Glomerular visceral epithelial cell (primary cell): ENCODE measurements around the gene ENOX1.
"Not testable (repeated sequence)": the region's sequence is repeated elsewhere in the genome, so short reads cannot be mapped to it uniquely, and the experiment has no call there.

Experiments used
- DNase-seq: peaks from one replicate; pipeline ENCODE4 v3.0.0-alpha.2; 2016; ENCODE audit errors: extremely low spot score

ENOX1 gene

DNA sequence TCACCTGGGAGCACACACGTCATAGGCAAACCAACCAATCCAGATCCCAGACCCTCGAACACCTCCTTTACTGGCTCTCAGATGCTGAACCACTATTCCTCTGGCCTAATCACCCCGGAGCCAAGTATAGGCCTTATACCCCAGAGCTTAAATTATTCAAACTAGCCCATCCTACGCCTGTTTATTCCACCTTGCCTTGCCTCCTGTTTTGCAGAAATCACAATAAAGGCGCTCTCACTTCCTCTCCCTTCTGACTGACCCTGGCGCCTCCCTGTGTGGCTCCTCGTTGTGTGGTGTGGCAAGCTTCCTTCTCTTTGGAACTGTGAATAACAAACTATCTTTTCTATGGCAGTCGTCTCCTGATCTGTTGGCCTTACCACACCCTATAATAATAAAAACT, 354.9 kb downstream of the ENOX1 start:
- no peak for DNase-seq

DNA sequence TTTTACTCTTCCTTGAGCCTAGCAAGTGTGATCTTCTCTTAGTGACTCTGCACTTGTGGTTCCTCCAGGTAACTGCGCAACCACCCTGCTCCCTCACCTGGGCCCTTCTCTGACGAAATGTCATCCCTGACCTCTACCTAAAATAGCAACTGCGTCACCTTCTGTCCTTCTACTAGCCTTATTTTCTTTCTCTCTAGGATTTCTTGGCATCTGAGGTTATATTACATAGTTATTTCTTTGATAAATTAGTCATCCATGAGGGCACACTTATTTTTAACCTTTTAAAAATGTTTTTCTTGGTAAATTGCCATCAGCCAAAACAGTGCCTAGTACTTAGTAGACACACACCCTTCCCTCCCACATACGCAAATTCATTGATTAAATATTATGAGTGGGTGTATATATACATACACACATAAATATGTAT, 355.5 kb downstream of the ENOX1 start:
- DNase-seq, result no peak

DNA sequence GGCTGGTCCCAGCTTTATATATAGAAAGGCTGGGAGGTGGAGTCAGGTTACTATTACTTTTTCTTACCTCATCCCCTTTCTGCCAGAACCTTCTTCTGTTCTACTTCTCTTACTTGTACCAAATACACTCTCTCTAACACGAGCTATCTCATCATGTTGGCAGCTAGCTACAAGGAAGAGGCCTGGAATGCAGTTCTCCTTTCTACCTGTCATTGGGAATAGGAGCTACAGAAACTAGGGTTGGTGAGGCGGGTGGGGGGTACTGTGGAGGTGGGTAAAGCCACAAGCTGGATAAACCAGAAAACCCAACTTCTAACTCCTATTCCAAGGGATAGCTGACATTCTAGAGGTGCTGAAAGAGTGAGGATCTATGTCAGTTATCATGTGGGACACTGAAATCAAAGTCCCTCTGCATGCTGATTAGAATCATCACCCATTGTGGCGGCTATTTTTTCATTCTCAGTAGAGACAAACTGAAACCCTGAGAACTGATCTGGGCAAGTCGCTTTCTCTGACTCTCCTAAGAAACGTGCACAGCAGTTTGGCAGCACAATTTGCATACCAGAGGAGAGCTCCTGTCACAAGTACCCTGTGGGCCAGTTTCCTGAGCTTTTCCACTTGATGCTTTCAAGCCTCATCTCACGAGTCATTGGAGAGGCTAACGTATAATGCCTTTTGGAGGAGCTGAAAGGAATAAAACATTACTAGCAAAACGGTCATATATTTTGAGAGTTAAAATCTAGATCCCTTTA, 358.1 kb downstream of the ENOX1 start:
- no peak for DNase-seq

DNA sequence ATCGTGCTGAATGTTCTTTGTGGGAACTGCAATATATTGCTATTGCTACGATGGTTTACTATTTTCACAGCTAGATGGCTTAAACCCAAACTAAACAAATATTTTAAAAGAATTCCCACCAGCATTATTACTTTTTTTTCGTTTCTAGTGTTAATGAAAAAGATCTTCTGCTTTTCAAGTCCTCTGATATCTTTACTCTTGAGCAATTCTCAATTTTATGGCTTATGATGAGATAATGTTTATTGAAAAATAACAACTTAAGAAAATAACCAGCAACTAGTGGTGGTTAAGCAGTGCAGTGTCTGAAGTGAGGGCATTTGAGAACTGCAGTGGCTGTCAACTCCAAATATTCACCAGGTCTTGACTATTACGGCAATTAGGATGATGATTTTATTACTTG, 360.4 kb downstream of the ENOX1 start:
- DNase-seq, result no peak

DNA sequence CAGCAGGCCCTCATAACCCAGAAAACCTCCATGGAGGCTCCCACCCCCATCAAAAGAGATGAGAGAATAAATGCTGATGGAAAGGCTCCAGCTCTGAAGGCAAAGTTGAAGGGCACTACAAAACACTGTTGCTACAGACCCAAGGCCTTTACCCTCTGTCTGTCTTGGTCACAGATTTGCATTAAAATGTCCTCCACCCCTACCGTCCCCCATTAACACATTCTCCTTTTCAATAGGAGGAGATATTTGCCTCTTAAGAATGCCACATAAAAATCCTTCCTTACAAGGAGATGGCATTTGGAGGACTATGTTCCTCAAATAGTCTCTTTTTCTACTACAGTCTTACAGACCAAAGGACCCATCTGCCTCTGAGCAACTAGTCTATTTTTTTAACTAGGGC, 361.5 kb downstream of the ENOX1 start:
- DNase-seq, result no peak

DNA sequence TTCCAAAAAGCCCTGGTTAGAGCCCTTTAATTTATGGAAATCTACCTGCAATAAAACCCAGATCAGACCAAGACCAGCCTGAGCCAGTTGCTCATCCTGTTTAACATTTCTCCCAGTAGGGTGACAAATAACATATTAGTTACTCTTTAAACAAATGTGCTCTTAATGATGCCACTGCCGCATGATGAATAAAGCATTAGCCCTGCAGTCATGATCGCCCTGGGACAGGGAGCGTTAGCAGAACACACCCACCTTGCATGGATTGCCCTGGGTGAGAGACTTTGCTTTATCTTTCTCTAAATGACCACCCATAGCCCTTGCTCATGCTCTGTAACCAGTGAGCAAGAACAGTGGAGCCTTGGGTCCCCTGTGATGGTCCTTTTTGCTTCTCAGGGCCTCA, 362.4 kb downstream of the ENOX1 start:
- DNase-seq, result no peak

DNA sequence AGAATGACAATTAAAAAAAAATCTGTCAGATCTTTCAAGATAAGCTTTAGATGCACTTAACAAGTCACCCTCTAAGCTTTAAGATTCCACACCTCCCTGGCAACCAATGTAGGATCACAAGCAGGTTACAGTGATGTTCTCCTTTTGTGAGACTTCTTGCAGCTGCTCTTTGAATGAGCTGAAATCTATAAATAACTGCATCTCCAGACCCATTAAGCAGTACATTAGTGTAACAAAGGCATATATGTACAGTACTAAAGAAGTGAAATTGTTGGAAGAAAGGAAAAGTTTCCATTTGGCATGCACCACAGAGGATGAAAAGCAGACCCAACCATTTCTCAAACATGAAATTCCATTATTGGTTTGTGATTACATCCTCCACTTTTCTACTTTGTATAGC, 364.7 kb downstream of the ENOX1 start:
- no peak for DNase-seq

DNA sequence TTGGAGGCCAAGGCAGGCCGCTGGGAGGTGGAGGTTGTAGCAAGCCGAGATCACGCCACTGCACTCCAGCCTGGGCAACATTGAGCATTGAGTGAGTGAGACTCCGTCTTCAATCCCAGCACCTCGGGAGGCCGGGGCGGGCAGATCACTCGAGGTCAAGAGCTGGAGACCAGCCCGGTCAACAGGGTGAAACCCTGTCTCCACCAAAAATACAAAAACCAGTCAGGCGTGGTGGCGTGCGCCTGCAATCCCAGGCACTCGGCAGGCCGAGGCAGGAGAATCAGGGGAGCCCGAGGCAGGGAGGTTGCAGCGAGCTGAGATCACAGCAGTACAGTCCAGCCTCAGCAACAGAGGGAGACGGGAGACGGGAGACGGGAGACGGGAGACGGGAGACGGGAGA, 369.9 kb downstream of the ENOX1 start:
- DNase-seq, result not testable (repeated sequence)

DNA sequence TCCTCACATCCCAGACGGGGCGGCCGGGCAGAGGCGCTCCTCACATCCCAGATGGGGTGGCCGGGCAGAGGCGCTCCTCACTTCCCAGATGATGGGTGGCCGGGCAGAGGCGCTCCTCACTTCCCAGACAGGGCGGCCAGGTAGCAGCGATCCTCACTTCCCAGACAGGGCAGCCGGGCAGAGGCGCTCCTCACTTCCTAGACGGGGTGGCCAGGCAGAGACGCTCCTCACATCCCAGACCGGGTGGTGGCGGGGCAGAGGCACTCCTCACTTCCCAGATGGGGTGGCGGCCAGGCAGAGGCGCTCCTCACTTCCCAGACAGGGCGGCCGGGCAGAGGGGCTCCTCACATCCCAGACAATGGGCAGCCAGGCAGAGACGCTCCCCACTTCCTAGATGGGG, 370.4 kb downstream of the ENOX1 start:
- not testable (repeated sequence) for DNase-seq

DNA sequence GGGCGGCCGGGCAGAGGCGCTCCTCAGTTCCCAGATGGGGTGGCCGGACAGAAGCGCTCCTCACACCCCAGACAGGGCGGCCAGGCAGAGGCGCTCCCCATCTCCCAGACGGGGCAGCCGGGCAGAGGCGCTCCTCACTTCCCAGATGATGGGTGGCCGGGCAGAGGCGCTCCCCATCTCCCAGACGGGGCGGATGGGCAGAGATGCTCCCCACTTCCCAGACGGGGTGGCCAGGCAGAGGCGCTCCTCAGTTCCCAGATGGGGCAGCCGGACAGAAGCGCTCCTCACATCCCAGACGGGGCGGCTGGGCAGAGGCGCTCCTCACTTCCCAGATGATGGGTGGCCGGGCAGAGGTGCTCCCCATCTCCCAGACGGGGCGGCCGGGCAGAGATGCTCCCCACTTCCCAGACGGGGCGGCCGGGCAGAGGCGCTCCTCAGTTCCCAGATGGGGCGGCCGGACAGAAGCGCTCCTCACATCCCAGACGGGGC, 370.8 kb downstream of the ENOX1 start:
- not testable (repeated sequence) for DNase-seq

DNA sequence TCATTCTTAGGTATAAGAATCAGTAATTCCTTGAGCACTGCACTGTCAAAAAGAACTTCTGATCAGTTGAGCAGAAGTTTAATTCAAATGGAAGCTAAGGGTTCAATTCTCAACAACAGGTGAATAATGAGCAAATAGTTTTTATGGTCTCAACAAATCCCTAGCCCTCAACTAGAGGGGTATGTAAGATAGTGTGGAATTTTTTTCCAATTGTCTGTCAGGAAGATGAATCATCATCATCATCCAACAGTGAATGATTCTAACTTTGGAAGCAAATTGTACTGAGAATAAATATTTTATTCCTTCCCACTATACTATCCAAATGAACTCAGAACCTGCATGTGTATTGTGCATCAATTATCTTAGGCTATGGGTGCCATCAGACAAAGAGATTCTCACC, 372.7 kb downstream of the ENOX1 start:
- no peak for DNase-seq

DNA sequence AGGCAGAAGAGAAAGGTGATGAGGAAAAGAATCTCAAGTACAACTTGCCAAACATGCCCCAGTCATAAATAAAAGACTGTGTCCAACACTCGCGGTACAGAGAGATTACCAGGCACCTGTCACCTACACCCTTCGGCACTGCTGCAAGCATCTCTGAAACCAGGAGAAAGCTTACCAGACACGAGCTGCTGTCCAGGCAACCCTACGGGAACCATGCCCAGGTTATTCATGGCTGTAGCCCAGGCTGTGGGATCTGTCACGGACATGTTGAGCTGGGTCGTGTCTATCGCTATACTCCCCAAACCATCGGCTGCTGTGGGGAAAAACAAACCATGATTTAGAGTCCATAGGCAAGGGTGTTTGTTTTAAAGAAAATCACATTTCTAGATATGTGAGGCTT, 375.0 kb downstream of the ENOX1 start:
- DNase-seq, result no peak

DNA sequence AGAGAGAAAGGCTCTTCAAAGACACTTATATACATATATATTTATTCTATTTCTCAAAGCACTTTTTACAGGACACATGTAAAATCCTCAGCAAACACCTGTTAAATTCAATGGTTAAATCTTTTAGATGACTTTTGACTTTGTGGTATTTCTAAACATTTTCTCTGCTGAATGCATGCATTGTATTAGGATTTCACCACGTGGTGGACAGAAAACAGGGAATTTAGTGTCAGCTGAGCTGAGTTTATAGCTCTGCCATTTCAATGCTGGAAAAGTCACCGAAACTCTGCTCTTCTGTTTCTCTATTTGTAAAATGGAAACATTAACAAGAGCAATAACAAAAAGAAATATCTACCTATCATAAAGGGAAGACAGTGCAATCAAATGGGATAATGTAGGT, 375.6 kb downstream of the ENOX1 start:
- no peak for DNase-seq

DNA sequence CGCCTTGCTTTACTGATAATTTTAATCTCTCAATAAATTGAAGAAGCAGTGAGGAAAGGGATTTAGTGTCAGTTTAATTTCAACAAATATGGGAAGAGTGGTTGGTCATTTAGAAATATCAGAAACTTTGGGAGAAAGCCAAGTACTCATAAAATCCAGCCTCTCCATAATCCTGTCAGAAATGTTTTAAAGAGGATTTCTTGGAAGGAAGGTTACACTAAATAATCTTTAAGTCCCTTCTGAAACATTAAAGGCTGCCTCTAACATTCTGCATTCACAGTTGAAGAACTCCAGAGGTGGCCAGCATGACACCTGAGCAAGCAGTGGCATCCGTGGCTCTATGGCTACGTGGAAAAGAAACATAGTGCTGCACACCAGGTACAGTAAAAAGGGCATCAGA, 378.5 kb downstream of the ENOX1 start:
- no peak for DNase-seq

DNA sequence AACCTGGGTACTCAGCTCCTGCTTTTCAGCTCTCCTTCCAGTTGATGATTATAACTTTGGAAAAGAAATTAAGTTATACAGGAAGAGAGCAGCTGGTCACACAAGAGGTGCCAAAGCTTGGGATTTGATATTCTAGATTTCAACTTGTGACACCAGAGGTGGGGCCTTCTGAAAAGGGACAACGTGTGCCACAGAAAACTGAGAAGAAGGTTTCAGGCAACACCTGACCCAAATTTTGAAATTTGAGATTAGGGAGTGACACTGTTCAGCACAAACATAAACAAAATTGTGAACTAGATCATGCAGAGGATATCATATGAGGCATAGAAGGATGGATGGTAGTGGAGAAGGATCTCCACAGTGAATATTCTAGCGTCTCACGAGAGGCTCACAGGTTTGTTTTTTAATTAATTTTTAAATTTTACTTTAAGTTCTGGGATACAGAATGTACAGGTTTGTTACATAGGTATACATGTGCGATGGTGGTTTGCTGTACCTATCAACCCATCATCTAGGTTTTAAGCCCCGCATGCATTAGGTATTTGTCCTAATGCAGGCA, 379.7 kb downstream of the ENOX1 start:
- DNase-seq, result no peak

DNA sequence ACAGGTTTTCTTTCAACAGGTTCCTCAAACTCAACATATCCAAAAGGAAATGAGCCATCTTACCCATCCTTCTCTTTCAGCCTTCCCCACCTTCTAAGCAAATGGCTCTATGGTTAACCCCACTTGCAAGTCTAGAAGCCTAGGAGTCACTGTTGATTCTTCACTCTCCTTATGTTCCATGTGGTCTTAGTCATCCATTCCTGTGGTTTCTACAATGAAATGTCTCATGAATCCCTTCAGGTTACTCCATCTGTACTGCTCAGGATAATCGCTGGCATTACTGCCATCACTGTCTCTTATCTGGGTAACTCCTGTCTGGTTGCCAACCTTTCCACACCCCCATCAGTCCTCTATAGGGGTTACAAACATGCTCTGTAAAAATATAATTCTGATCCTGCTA, 381.3 kb downstream of the ENOX1 start:
- DNase-seq, result peak; percentile 56

DNA sequence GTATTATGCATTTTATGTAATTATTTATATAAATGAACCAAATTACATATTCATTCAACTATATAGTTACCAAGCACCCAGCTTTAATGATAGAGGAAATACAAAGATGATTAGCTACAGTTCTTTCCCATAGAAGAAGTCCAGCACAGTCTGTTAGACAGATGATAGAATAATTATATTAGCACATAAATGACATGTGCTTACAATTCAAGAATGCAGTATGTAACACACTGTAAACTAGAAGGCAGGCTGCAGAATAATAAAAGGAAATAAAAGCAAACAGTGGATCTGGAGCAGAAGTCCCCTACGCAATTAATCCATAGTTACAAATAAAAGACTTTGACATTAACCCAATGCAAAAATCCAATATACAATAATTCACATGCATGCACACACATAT, 384.4 kb downstream of the ENOX1 start:
- no peak for DNase-seq

DNA sequence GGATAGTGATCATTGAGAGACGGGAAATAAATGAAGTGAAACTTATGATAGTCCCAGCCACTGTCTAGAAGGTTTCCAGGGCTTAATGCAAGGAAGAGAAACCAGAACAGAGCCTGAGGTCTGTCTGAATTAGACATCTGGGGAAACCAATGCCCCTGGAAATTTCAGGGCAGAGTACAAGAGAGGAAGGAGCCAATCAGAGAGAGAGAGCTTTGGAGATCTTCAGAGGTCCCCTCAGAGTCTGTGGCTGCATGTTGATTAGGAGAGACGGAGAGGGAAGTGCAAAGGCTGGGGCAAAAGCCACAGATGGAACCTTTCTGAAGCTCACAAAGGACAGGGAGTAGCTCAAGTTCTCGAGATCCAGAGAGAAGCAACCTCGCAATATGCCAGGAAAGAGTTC, 385.4 kb downstream of the ENOX1 start:
- DNase-seq, result no peak

DNA sequence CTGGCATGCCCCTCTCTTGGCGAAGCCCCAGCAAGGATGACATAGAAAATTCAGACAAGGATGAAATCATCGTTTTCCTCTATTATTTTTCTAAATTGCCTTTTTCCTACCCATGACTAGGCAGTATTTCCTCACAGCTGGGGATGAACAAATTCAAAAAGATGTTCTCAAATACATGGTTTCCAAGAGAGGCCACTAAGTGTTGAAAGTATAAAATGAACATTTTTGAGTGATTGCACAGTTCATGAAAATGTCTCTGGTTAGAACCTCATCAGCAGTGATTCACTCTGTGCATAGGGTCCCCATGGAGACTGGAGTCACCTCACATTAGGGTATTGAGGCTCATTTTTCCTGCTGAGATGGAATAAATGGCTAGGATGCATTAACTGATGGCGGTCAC, 389.7 kb downstream of the ENOX1 start:
- DNase-seq, result no peak

DNA sequence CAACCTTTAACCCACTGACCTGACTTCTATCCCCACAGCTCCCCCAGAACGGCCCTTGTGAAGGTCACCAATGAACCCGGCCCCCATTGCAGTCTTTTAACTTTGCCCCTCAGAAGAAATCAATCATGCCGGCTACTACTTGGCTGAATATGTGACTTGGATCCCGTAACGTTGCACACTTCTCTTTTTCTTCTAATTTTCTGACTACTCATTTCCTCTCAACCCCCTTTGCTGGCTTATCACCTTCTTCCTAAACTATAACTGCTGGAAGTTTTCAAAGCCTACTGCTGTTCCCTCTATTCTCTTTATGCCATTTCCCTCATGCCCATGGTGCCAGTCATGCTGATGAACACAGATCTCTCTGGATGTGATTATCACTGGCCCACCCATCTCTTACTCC, 395.7 kb downstream of the ENOX1 start:
- no peak for DNase-seq

DNA sequence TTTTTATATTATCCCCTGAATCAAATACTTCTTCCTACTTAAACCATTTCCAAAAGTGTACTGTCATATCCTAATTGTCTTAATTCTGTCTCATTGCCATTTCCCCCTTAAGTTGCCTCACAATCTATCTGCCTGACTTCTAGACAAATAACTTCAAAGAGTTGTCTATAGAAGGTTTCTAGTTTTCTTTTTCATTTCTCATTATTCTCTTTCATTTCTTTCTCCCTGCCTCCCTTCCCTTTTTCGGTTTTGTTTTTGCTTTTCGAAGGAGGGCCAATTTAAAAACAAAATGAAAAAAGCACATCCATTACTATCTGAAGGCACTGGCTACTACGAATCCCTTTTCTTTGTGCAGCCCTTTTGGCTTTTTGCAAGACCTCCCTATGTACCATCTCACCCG, 396.2 kb downstream of the ENOX1 start:
- no peak for DNase-seq

DNA sequence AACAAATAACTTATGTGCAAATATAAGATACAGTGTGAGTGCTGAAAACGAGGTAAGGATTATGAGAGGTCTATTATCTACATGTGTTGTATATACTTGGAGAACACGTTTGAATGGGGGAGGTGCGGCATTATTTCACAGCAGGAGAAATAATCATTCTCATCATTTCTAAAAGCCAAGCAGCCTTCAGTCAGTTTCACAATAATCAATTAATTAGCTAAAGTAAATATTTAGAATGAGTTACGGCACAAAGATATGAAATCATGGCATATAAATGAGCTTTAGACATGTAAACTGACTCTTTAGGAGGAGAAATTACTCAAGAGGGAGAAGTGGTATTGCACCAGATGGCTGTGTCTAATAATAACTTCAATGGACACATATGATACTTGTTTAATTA, 396.8 kb downstream of the ENOX1 start:
- DNase-seq, result no peak

DNA sequence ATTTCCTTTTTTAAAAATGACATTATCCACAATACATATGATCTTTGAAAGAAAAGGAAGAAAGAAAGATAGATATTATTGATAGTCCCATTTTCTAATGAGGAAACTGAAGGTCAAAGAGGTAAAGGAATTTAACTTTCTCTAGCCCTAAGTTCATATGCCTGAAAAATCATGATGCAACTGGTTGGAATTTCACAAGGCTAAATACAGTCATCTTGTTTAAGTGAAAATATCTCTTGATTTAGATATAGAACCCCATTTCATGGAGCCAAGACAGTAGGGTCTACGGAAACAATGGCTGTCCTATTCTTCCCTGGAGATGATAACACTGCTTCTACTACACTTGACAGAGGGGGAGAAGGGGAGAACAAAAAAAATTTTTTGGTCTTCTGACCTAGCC, 397.2 kb downstream of the ENOX1 start:
- DNase-seq, result no peak
